ENCODE data around the gene MYO7B. TPM values are rescaled to one million over a fixed set of nuclear protein-coding genes. Genes with fewer than 3 reads are reported as not detected.

Gene MYO7B
- total RNA-seq, 4 donors from 2014 or later: 0.07 to 0.83 (median 0.51) TPM; not detected in 1

- Histone ChIP-seq H3K27me3 (no peaks in the 10 kb centered on the region), H3K9me3 (no peaks in the 10 kb centered on the region), H3K27ac (no peak overlapping the region), H3K36me3 (no peaks in the 10 kb centered on the region), H3K4me1 (peaks cover 5 to 15% of the 10 kb centered on the region in 2 donors), H3K4me3 (no peak overlapping the region)
- in situ Hi-C loops (cut with MboI; ENCODE audit: low sequenced_read_pairs in 4 of 4): no loop called here
- TF ChIP-seq CTCF (IDR thresholded peaks at IDR 0.05 in 4 of 5, conservative IDR thresholded peaks at IDR 0.05 in 1 of 5) (no peak), POLR2A (IDR thresholded peaks at IDR 0.05) (no peak)
- intact Hi-C loops (cut with DNase I; ENCODE audit: low total_unique reads): no loop called here
- DNase-seq (no peak), ATAC-seq (no peak)
Measured at GRCh38 chr2:127530245-127531140, 5.0 kb upstream of the MYO7B start.

- Histone ChIP-seq H3K27me3 (no peaks in the 10 kb centered on the region), H3K27ac (no peak overlapping the region), H3K9me3 (no peaks in the 10 kb centered on the region), H3K4me1 (peaks cover 5 to 15% of the 10 kb centered on the region in 2 donors), H3K36me3 (no peaks in the 10 kb centered on the region), H3K4me3 (no peak overlapping the region)
- no peak for TF ChIP-seq CTCF (IDR thresholded peaks at IDR 0.05 in 4 of 5, conservative IDR thresholded peaks at IDR 0.05 in 1 of 5)
- no peak for TF ChIP-seq POLR2A (IDR thresholded peaks at IDR 0.05)
- ATAC-seq (no peak), DNase-seq (no peak)
- intact Hi-C loops (cut with DNase I; ENCODE audit: low total_unique reads): no loop called here
- in situ Hi-C loops (cut with MboI; ENCODE audit: low sequenced_read_pairs in 4 of 4): no loop called here
Measured at GRCh38 chr2:127531221-127531648, 4.2 kb upstream of the MYO7B start.

- Histone ChIP-seq H3K9me3 (no peaks in the 10 kb centered on the region), H3K27me3 (no peaks in the 10 kb centered on the region), H3K4me3 (no peak overlapping the region), H3K4me1 (peaks cover 2 to 12% of the 10 kb centered on the region in 2 donors), H3K36me3 (no peaks in the 10 kb centered on the region), H3K27ac (no peak overlapping the region)
- DNase-seq (no peak), ATAC-seq (no peak)
- no peak for TF ChIP-seq POLR2A (IDR thresholded peaks at IDR 0.05)
- TF ChIP-seq CTCF (IDR thresholded peaks at IDR 0.05 in 4 of 5, conservative IDR thresholded peaks at IDR 0.05 in 1 of 5): no peak
- intact Hi-C loops (cut with DNase I; ENCODE audit: low total_unique reads): no loop called here
- in situ Hi-C loops (cut with MboI; ENCODE audit: low sequenced_read_pairs in 4 of 4): no loop called here
Measured at GRCh38 chr2:127532296-127532695, 3.2 kb upstream of the MYO7B start.

GRCh38 chr2:127535918-127536317 is 435 bp downstream of the MYO7B start:
- Histone ChIP-seq H3K4me3 (no peak overlapping the region), H3K27ac (no peak overlapping the region), H3K27me3 (no peaks in the 10 kb centered on the region), H3K9me3 (no peaks in the 10 kb centered on the region), H3K4me1 (no peaks in the 10 kb centered on the region), H3K36me3 (no peaks in the 10 kb centered on the region)
- intact Hi-C loops (cut with DNase I; ENCODE audit: low total_unique reads) (no loop called here), in situ Hi-C loops (cut with MboI; ENCODE audit: low sequenced_read_pairs in 4 of 4) (no loop called here)
- ATAC-seq (no peak), DNase-seq (no peak)
- TF ChIP-seq CTCF (IDR thresholded peaks at IDR 0.05 in 4 of 5, conservative IDR thresholded peaks at IDR 0.05 in 1 of 5): no peak
- no peak for TF ChIP-seq POLR2A (IDR thresholded peaks at IDR 0.05)
